Thymus (tissue), 11 donors: ENCODE data around the gene TMEM184A. TPM values are rescaled to one million over a fixed set of nuclear protein-coding genes. Genes with fewer than 3 reads are reported as not detected.

Experiments
- DNase-seq, 9 donors: peaks; one replicate each; pipeline ENCODE4 v3.0.0-alpha.2; 2013; ENCODE audit warnings: low spot score in 9 of 9, low read depth in 6 of 9, missing footprints in 1 of 9
- H3K27ac ChIP-seq, 2 donors: one replicate each; pipeline ENCODE4 v1.5.1; 2013; ENCODE audit warnings: control low read depth in 1 of 2, low read depth in 1 of 2, low read length in 1 of 2, mild to moderate bottlenecking in 1 of 2, moderate library complexity in 1 of 2
- H3K27me3 ChIP-seq, 2 donors: one replicate each; pipeline ENCODE4 v1.5.1; 2013; ENCODE audit warnings: low read length in 1 of 2; ENCODE audit not compliant: control insufficient read depth in 2 of 2, insufficient read depth in 1 of 2
- H3K36me3 ChIP-seq, 2 donors: one replicate each; pipeline ENCODE4 v1.5.1; 2013; ENCODE audit warnings: low read length in 1 of 2, mild to moderate bottlenecking in 1 of 2, moderate library complexity in 1 of 2; ENCODE audit not compliant: control insufficient read depth in 2 of 2, insufficient read depth in 2 of 2
- H3K4me1 ChIP-seq, 2 donors: one replicate each; pipeline ENCODE4 v1.5.1; 2013; ENCODE audit warnings: low read length in 2 of 2; ENCODE audit not compliant: control insufficient read depth in 2 of 2, insufficient read depth in 2 of 2
- H3K4me3 ChIP-seq, 2 donors: one replicate each; pipeline ENCODE4 v1.5.1; 2013; ENCODE audit warnings: low read length in 2 of 2, control low read depth in 1 of 2, mild to moderate bottlenecking in 1 of 2
- H3K9me3 ChIP-seq, 2 donors: one replicate each; pipeline ENCODE4 v1.5.1; 2013; ENCODE audit warnings: low read length in 1 of 2, mild to moderate bottlenecking in 1 of 2; ENCODE audit not compliant: control insufficient read depth in 2 of 2, insufficient read depth in 1 of 2
- WGBS: extraction: QIAGEN DNeasy Blood & Tissue Kit; methylation state at CpG from one replicate; pipeline ENCODE4 v1.1.7; 2013; 5-methylcytosine and 5-hydroxymethylcytosine counted together
- polyA plus RNA-seq: library from polyadenylated mRNA; stranded (reverse); fragments of 200-250 nt; gene quantifications from one replicate; pipeline ENCODE4 v1.2.3, GENCODE V29; 2013
- total RNA-seq: library from RNA; stranded (reverse); fragments of 120-200 nt; gene quantifications from one replicate; pipeline ENCODE4 v1.2.4, GENCODE V29; 2013
- donor health status: healthy.

The TMEM184A gene
- total and polyA plus RNA-seq, 2 donors = 0.47 to 5.6 TPM

GRCh38 chr7:1509226-1509625 is 46.8 kb downstream of the TMEM184A start:
- whole genome bisulfite sequencing = 90% methylated on average over 14 of the region's 14 CpGs
- Histone ChIP-seq H3K9me3 (peaks cover 3 to 76% of the 10 kb centered on the region in 2 donors), H3K36me3 (peaks cover 0 to 3% of the 10 kb centered on the region in 2 donors), H3K4me1 (peaks cover 55 to 94% of the 10 kb centered on the region in 2 donors), H3K27ac (peak overlapping the region; percentile 46 to 96), H3K27me3 (no peaks in the 10 kb centered on the region), H3K4me3 (no peak overlapping the region)
- peak in 1 of 9 donors; percentile 34 for DNase-seq

- WGBS = 3% methylated on average over 10 of the region's 10 CpGs
- H3K4me1 ChIP-seq = peaks cover 51 to 88% of the 10 kb centered on the region in 2 donors
- H3K9me3 ChIP-seq = peaks cover 3 to 69% of the 10 kb centered on the region in 2 donors
- H3K36me3 ChIP-seq = peaks cover 0 to 3% of the 10 kb centered on the region in 2 donors
- peak in 2 of 9 donors; percentile 78 to 90 for DNase-seq
- H3K27me3 ChIP-seq = no peaks in the 10 kb centered on the region
- H3K4me3 ChIP-seq = peak overlapping the region in 1 of 2 donors; percentile 33
- peak overlapping the region; percentile 94 to 96 for H3K27ac ChIP-seq
Measured at GRCh38 chr7:1508277-1508758, 47.7 kb downstream of the TMEM184A start.

GRCh38 chr7:1505731-1506550 is 50.1 kb downstream of the TMEM184A start:
- Histone ChIP-seq H3K27me3 (no peaks in the 10 kb centered on the region), H3K4me1 (peaks cover 41 to 70% of the 10 kb centered on the region in 2 donors), H3K4me3 (peak overlapping the region; percentile 52 to 61), H3K27ac (peak overlapping the region; percentile 96 to 97), H3K36me3 (peaks cover 23 to 27% of the 10 kb centered on the region in 2 donors), H3K9me3 (peaks cover 3 to 46% of the 10 kb centered on the region in 2 donors)
- DNase-seq = peak in 4 of 9 donors; percentile 62 to 84 (median 66)
- 23% methylated on average over 35 of the region's 35 CpGs for WGBS

DNA sequence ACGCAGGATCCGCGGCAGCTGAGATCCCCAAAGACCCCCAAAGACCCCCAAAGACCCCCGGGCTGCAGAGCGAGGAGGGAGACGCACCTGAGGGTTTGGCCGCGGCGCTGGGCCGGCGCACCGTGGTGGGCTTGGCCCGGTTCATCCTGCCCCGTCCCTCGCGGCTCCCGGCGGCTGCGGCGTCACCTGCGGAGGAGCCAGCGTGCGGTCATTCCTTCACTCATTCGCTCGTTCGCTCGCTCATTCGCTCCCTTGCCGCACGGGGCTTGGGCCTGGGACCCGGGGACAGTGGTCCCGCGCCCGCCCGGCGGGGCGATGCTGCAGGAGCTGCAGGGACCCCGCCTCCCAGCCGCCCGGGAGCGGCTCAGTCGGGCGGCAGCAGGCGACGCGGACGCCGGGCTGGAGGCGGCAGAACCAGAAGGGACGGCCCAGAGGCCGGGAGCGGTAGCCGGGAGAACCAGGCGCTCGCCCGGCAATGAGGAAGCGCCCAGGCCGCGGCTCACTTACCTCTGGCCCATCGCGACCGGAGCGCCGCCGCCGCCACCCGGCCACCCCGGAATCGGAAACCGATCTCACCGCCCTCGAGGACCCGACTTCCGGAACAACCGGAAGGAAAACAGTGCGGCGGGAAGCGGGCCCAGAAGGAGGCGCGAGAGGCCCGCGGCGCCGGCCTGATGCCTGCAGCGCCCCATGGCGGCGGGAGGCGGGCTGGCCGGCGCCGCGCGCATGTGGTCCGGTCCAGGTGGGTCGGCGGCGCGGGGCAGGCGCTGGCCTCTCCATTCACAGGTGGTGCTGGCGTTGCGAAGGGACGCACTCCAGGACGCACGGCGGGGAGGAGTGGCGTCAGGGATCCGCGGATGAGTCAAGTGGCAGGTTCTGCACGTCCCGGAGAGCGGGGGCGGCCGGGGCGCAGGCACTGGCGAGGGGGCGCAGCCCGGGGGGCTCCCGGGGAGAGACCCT is 51.9 kb downstream of the TMEM184A start, which contains the start of gene INTS1:
Gene INTS1 (minus strand): TSS at position 574 of the 960 bp plus-strand sequence. CDS start 429 bp downstream, at position 145.
- Histone ChIP-seq H3K4me3 (peak within 1 kb of the TSS; percentile 52 to 99), H3K27me3 (no peaks in the 10 kb centered on the region), H3K27ac (peak within 1 kb of the TSS; percentile 86 to 96), H3K4me1 (peaks cover 29 to 51% of the 10 kb centered on the region in 2 donors), H3K9me3 (peaks cover 3 to 36% of the 10 kb centered on the region in 2 donors), H3K36me3 (peaks cover 41 to 45% of the 10 kb centered on the region in 2 donors)
- peak in 7 of 9 donors; percentile 74 to 95 (median 88) for DNase-seq
- 1% methylated on average over 118 of the region's 118 CpGs for WGBS

- no peak overlapping the region for H3K27ac ChIP-seq
- peaks cover 3 to 29% of the 10 kb centered on the region in 2 donors for H3K9me3 ChIP-seq
- H3K27me3 ChIP-seq = no peaks in the 10 kb centered on the region
- WGBS = 38% methylated on average over 24 of the region's 24 CpGs
- DNase-seq = no peak
- H3K4me3 ChIP-seq = peak overlapping the region; percentile 52 to 99
- peaks cover 28 to 44% of the 10 kb centered on the region in 2 donors for H3K4me1 ChIP-seq
- H3K36me3 ChIP-seq = peaks cover 45 to 52% of the 10 kb centered on the region in 2 donors
Measured at GRCh38 chr7:1503390-1503789, 52.6 kb downstream of the TMEM184A start.

DNA sequence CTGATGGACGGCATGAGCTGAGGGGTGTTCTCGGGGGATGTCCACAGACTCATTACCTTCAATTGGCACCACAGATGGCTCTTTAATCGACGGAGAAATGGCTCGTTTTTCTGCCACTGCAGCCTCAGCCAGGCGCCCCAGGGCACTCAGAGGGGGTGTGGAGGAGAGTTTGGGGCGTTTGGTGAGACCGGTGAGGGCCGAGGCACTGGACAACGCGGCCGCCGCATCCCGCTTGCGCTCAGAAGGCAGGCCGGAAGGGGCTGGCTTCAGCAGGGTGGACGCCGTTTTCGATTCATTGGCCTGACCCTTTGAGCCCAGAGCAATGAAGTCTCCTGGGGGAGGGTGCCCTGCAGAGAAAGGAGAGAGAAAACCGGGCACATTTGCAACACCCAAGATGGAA is 53.2 kb downstream of the TMEM184A start:
- DNase-seq = no peak
- Histone ChIP-seq H3K4me3 (peak overlapping the region in 1 of 2 donors; percentile 52), H3K4me1 (peaks cover 25 to 39% of the 10 kb centered on the region in 2 donors), H3K27ac (no peak overlapping the region), H3K36me3 (peaks cover 50 to 58% of the 10 kb centered on the region in 2 donors), H3K9me3 (peaks cover 3 to 24% of the 10 kb centered on the region in 2 donors), H3K27me3 (no peaks in the 10 kb centered on the region)
- 94% methylated on average over 20 of the region's 20 CpGs for WGBS

DNA sequence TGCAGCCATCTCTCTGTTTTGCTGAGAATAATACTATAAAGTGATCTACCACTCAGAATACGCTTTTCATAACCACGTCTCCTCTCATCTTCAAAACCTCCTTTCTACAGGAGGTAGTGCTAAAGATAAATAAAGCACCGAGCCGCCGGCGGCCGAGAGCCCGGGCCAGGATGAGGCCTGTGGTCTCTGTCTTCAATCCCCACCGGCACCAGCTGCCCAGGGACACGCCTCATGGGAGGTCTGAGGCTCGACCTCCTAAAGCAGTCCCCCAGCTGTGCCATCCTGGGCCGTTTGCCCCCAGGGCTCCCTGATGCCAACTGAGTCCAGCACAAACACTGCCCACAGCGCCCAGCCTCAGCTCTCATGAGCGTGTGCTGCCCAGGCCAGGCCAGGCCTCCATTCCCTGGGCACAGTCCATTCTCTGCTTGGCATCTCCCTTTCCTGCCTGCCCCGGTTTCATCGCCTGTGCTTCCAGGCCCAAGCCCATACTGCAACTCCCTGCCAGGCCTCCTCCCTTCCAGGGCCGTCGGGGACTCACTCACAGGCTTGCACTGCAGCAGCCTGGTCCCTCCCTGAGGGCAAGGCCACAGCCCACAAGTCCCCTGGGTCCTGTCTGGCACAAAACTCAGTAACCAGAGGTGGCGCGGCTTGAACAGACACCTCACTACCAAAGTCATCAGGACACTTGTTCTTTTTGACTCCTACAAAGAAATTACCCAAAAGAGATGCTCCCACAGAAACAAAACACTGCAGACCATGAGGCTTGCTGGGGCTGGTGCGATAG is 54.3 kb downstream of the TMEM184A start:
- DNase-seq = no peak
- peaks cover 62 to 69% of the 10 kb centered on the region in 2 donors for H3K36me3 ChIP-seq

More for the DNA sequence above, 54.3 kb downstream of the TMEM184A start:
- no peak overlapping the region for H3K27ac ChIP-seq
- no peak overlapping the region for H3K4me3 ChIP-seq
- peaks cover 22 to 28% of the 10 kb centered on the region in 2 donors for H3K4me1 ChIP-seq
- 96% methylated on average over 21 of the region's 21 CpGs for whole genome bisulfite sequencing
- H3K27me3 ChIP-seq = no peaks in the 10 kb centered on the region
- peaks cover 1 to 12% of the 10 kb centered on the region in 2 donors for H3K9me3 ChIP-seq
